CD14-positive monocyte (primary cell): ENCODE measurements around the gene ERFL. TPM values are rescaled to one million over a fixed set of nuclear protein-coding genes. Genes with fewer than 3 reads are reported as not detected.

Experiments
- DNase-seq, 3 donors: peaks; one replicate each; pipeline ENCODE4 v3.0.0-alpha.2; 2011 to 2022
- H2AFZ ChIP-seq: 2 replicates; pipeline ENCODE4 v1.6.0; 2012; ENCODE audit warnings: mild to moderate bottlenecking, low read depth, low read length, inconsistent platforms; ENCODE audit not compliant: insufficient read depth, poor library complexity, severe bottlenecking
- H3K27ac ChIP-seq, 2 donors: 1 replicate in 1 of 2; 2 replicates in 1 of 2; pipeline ENCODE4 v1.5.1; 2012 to 2013; ENCODE audit warnings: low read length in 2 of 2, control low read depth in 1 of 2, inconsistent platforms in 1 of 2, low read depth in 1 of 2, mild to moderate bottlenecking in 1 of 2
- H3K27me3 ChIP-seq, 2 donors: one replicate each; pipeline versions ENCODE4 v1.6.0 to v1.6.1; 2011 to 2013; ENCODE audit warnings: low read length in 2 of 2; ENCODE audit not compliant: control insufficient read depth in 2 of 2, insufficient read depth in 2 of 2
- H3K36me3 ChIP-seq, 2 donors: replicated peaks in 1 of 2; 1 replicate in 1 of 2; 2 replicates in 1 of 2; pipeline versions ENCODE4 v1.5.1 to v1.6.1; 2012 to 2013; ENCODE audit warnings: low read length in 2 of 2, control low read depth in 1 of 2, inconsistent platforms in 1 of 2, mild to moderate bottlenecking in 1 of 2; ENCODE audit not compliant: insufficient read depth in 2 of 2, control insufficient read depth in 1 of 2
- H3K4me1 ChIP-seq, 2 donors: 1 replicate in 1 of 2; 2 replicates in 1 of 2; pipeline versions ENCODE4 v1.5.1 to v1.6.1; 2012 to 2013; ENCODE audit warnings: low read length in 2 of 2, control low read depth in 1 of 2, inconsistent platforms in 1 of 2, mild to moderate bottlenecking in 1 of 2, moderate library complexity in 1 of 2; ENCODE audit not compliant: insufficient read depth in 2 of 2, control insufficient read depth in 1 of 2
- H3K4me2 ChIP-seq: replicated peaks from 2 replicates; pipeline ENCODE3; 2012; ENCODE audit warnings: low read length, moderate library complexity, mild to moderate bottlenecking; ENCODE audit not compliant: poor library complexity, severe bottlenecking; ENCODE audit errors: extremely low read depth
- H3K4me3 ChIP-seq, 3 experiments: fragments of 200-600 bp in 1 of 3; sonication (generic) in 1 of 3; replicated peaks in 1 of 3; 1 replicate in 2 of 3; 2 replicates in 1 of 3; pipeline ENCODE4 v1.5.1; 2011 to 2013; ENCODE audit warnings: low read length in 3 of 3, mild to moderate bottlenecking in 3 of 3, control low read depth in 2 of 3, low read depth in 2 of 3, inconsistent platforms in 1 of 3, moderate library complexity in 1 of 3
- H3K79me2 ChIP-seq: 2 replicates; pipeline ENCODE4 v1.6.0; 2012; ENCODE audit warnings: mild to moderate bottlenecking, control low read depth, inconsistent platforms, low read length, moderate library complexity; ENCODE audit not compliant: insufficient read depth
- H3K9ac ChIP-seq: 2 replicates; pipeline ENCODE4 v1.6.0; 2017; ENCODE audit warnings: low read length, mild to moderate bottlenecking; ENCODE audit not compliant: insufficient read depth, poor library complexity, severe bottlenecking
- H3K9me3 ChIP-seq, 2 donors: replicated peaks in 1 of 2; 1 replicate in 1 of 2; 2 replicates in 1 of 2; pipeline versions ENCODE4 v1.5.1 to v1.6.1; 2012 to 2013; ENCODE audit warnings: low read length in 2 of 2, control low read depth in 1 of 2; ENCODE audit not compliant: control insufficient read depth in 1 of 2, insufficient read depth in 1 of 2
- H4K20me1 ChIP-seq: 2 replicates; pipeline ENCODE4 v1.6.0; 2012; ENCODE audit warnings: mild to moderate bottlenecking, low read length, control low read depth, moderate library complexity; ENCODE audit not compliant: insufficient read depth
- H3K27ac Mint-ChIP-seq, 7 donors: one replicate each; pipeline ENCODE4 v1.8.0; 2020; ENCODE audit warnings: mild to moderate bottlenecking in 7 of 7, mixed read lengths in 7 of 7, moderate library complexity in 6 of 7, inconsistent platforms in 2 of 7
- H3K27me3 Mint-ChIP-seq, 3 donors: one replicate each; pipeline ENCODE4 v1.8.0; 2021 to 2022; ENCODE audit warnings: low read depth in 3 of 3, mild to moderate bottlenecking in 3 of 3, mixed read lengths in 3 of 3, moderate library complexity in 3 of 3, inconsistent platforms in 1 of 3
- H3K36me3 Mint-ChIP-seq, 2 donors: one replicate each; pipeline ENCODE4 v1.8.0; 2020; ENCODE audit warnings: mixed read lengths in 2 of 2, inconsistent platforms in 1 of 2, mild to moderate bottlenecking in 1 of 2
- H3K4me1 Mint-ChIP-seq: one replicate; pipeline ENCODE4 v1.8.0; 2020; ENCODE audit warnings: mild to moderate bottlenecking, mixed read lengths
- H3K4me3 Mint-ChIP-seq, 2 donors: one replicate each; pipeline ENCODE4 v1.8.0; 2020; ENCODE audit warnings: mild to moderate bottlenecking in 2 of 2, mixed read lengths in 2 of 2, moderate library complexity in 1 of 2
- H3K9me3 Mint-ChIP-seq, 7 donors: one replicate each; pipeline ENCODE4 v1.8.0; 2020 to 2022; ENCODE audit warnings: mixed read lengths in 7 of 7, mild to moderate bottlenecking in 6 of 7, moderate library complexity in 6 of 7, inconsistent platforms in 2 of 7
- CTCF ChIP-seq: fragments of 200-600 bp; IDR thresholded peaks from one replicate; pipeline ENCODE4 v1.8.0; 2022; ENCODE audit warnings: antibody characterized with exemption, mild to moderate bottlenecking
- WGBS: methylation state at CpG from one replicate; pipeline ENCODE4 v1.1.5; 2013; ENCODE audit warnings: missing lambda C conversion rate; ENCODE audit not compliant: insufficient coverage; 5-methylcytosine and 5-hydroxymethylcytosine counted together
- intact Hi-C, 2 donors: fragments of 100-400 bp; cut with micrococcal nuclease; formaldehyde crosslinking; loops; one replicate each; pipeline versions ENCODE4 v1.15.0 to v1.15.1; 2023
- polyA plus RNA-seq, 3 donors: library from polyadenylated mRNA; depleted of rRNA in 1 of 3; unstranded in 2 of 3; stranded (reverse) in 1 of 3; fragments of 300-500 nt in 2 of 3; fragments of >200 nt in 1 of 3; fragmentation: Illumina TruSeq in 2 of 3; gene quantifications; 1 replicate in 2 of 3; 2 replicates in 1 of 3; pipeline ENCODE4 v1.2.3, GENCODE V29; 2012 to 2021

Gene ERFL
- polyA plus RNA-seq, 3 donors: not detected

- peaks cover 0 to 14% (median 5%) of the 10 kb centered on the region in 7 donors for H3K9me3 Mint-ChIP-seq
- no peak overlapping the region for H3K4me2 ChIP-seq
- no peak overlapping the region for H3K27ac Mint-ChIP-seq
- H3K9ac ChIP-seq: no peak overlapping the region
- H3K27ac ChIP-seq: no peak overlapping the region
- no peaks in the 10 kb centered on the region for H3K79me2 ChIP-seq
- peaks cover 0 to 17% of the 10 kb centered on the region in 2 donors for H3K36me3 Mint-ChIP-seq
- WGBS: 53% methylated on average over 8 of the region's 13 CpGs
- H3K36me3 ChIP-seq: no peaks in the 10 kb centered on the region
- peaks cover 17% of the 10 kb centered on the region for H3K4me1 Mint-ChIP-seq
- H4K20me1 ChIP-seq: no peaks in the 10 kb centered on the region
- H3K4me1 ChIP-seq: peaks cover 4 to 15% of the 10 kb centered on the region in 2 donors
- no peak overlapping the region for H2AFZ ChIP-seq
- no peak for DNase-seq
- peaks cover 45 to 82% of the 10 kb centered on the region in 2 donors for H3K27me3 ChIP-seq
- no peak for TF ChIP-seq CTCF
- H3K4me3 ChIP-seq: no peak overlapping the region
- H3K27me3 Mint-ChIP-seq: peaks cover 0 to 40% (median 29%) of the 10 kb centered on the region in 3 donors
- intact Hi-C loops: no loop called here
- no peak overlapping the region for H3K4me3 Mint-ChIP-seq
- peaks cover 0 to 6% of the 10 kb centered on the region in 2 donors for H3K9me3 ChIP-seq
Observed at GRCh38 chr19:41924151-41925145, 3.8 kb downstream of the ERFL start.

- Histone ChIP-seq H3K9ac (no peak overlapping the region), H4K20me1 (no peaks in the 10 kb centered on the region), H3K79me2 (no peaks in the 10 kb centered on the region), H2AFZ (no peak overlapping the region), H3K27me3 (peaks cover 37 to 75% of the 10 kb centered on the region in 2 donors), H3K4me3 (no peak overlapping the region), H3K27ac (no peak overlapping the region), H3K9me3 (no peaks in the 10 kb centered on the region), H3K36me3 (no peaks in the 10 kb centered on the region), H3K4me2 (no peak overlapping the region), H3K4me1 (peaks cover 0 to 4% of the 10 kb centered on the region in 2 donors)
- Mint-ChIP-seq H3K4me1 (peaks cover 10% of the 10 kb centered on the region), H3K27ac (no peak overlapping the region), H3K27me3 (peaks cover 0 to 30% (median 20%) of the 10 kb centered on the region in 3 donors), H3K9me3 (peaks cover 0 to 9% (median 5%) of the 10 kb centered on the region in 7 donors), H3K4me3 (peak overlapping the region in 1 of 2 donors; percentile 54), H3K36me3 (peaks cover 0 to 11% of the 10 kb centered on the region in 2 donors)
- DNase-seq: no peak
- TF ChIP-seq CTCF: no peak
- 58% methylated on average over 3 of the region's 6 CpGs for WGBS
- intact Hi-C loops: no loop called here
Observed at GRCh38 chr19:41923045-41923788, 5.0 kb downstream of the ERFL start.
